ENCODE measurements around the gene RANBP1. TPM values are rescaled to one million over a fixed set of nuclear protein-coding genes. Genes with fewer than 3 reads are reported as not detected.

Gene RANBP1
- total and polyA plus RNA-seq, 9 of the 15 experiments (the other 6 are each of a cell fraction or from before 2014, with no cell fraction given), result 162 to 2,891 (median 1,289) TPM

- TF ChIP-seq CBX5 (IDR thresholded peaks at IDR 0.05; ENCODE audit: borderline replicate concordance, low read depth) (no peak), TRIM24 (IDR thresholded peaks at IDR 0.05) (no peak), BRCA1 (IDR thresholded peaks at IDR 0.05) (no peak), BRCA1 (CRISPR knock-in tag; IDR thresholded peaks at IDR 0.05) (peak; percentile 23; the same call in 1 of the 2 replicates), KLF6 (CRISPR knock-in tag; IDR thresholded peaks at IDR 0.05; ENCODE audit: borderline replicate concordance) (no peak), ELF2 (CRISPR knock-in tag; IDR thresholded peaks at IDR 0.05) (no peak), PML (IDR thresholded peaks at IDR 0.05; ENCODE audit: low read length) (no peak), STAG1 (CRISPR knock-in tag; IDR thresholded peaks at IDR 0.05; ENCODE audit: borderline replicate concordance) (0 out of 2 replicates have a peak, but pooled peaks have one; percentile 15), ZNF644 (tag; IDR thresholded peaks at IDR 0.05; ENCODE audit: low read depth) (no peak), MLLT1 (IDR thresholded peaks at IDR 0.05) (no peak), MCM7 (IDR thresholded peaks at IDR 0.05) (no peak), EP400 (IDR thresholded peaks at IDR 0.05) (no peak), ZKSCAN3 (CRISPR knock-in tag; IDR thresholded peaks at IDR 0.05) (no peak), NCOA1 (IDR thresholded peaks at IDR 0.05; ENCODE audit: low read depth) (no peak), PATZ1 (CRISPR knock-in tag; IDR thresholded peaks at IDR 0.05; ENCODE audit: borderline replicate concordance) (no peak), C11orf30 (IDR thresholded peaks at IDR 0.05; ENCODE audit: low read depth) (no peak), ZNF766 (CRISPR knock-in tag; conservative IDR thresholded peaks at IDR 0.05) (no peak), RBM22 (IDR thresholded peaks at IDR 0.05; ENCODE audit: low read depth, low read length, poor library complexity, severe bottlenecking) (no peak)
- TF ChIP-seq, protein P1, sequence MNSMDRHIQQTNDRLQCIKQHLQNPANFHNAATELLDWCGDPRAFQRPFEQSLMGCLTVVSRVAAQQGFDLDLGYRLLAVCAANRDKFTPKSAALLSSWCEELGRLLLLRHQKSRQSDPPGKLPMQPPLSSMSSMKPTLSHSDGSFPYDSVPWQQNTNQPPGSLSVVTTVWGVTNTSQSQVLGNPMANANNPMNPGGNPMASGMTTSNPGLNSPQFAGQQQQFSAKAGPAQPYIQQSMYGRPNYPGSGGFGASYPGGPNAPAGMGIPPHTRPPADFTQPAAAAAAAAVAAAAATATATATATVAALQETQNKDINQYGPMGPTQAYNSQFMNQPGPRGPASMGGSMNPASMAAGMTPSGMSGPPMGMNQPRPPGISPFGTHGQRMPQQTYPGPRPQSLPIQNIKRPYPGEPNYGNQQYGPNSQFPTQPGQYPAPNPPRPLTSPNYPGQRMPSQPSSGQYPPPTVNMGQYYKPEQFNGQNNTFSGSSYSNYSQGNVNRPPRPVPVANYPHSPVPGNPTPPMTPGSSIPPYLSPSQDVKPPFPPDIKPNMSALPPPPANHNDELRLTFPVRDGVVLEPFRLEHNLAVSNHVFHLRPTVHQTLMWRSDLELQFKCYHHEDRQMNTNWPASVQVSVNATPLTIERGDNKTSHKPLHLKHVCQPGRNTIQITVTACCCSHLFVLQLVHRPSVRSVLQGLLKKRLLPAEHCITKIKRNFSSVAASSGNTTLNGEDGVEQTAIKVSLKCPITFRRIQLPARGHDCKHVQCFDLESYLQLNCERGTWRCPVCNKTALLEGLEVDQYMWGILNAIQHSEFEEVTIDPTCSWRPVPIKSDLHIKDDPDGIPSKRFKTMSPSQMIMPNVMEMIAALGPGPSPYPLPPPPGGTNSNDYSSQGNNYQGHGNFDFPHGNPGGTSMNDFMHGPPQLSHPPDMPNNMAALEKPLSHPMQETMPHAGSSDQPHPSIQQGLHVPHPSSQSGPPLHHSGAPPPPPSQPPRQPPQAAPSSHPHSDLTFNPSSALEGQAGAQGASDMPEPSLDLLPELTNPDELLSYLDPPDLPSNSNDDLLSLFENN (IDR thresholded peaks at IDR 0.05; ENCODE audit: low read depth in 2 of 2, low read length in 2 of 2), result no peak
- TF ChIP-seq, protein P2, sequence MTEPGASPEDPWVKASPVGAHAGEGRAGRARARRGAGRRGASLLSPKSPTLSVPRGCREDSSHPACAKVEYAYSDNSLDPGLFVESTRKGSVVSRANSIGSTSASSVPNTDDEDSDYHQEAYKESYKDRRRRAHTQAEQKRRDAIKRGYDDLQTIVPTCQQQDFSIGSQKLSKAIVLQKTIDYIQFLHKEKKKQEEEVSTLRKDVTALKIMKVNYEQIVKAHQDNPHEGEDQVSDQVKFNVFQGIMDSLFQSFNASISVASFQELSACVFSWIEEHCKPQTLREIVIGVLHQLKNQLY (CRISPR knock-in tag; conservative IDR thresholded peaks at IDR 0.05), result 0 out of 4 replicates have a peak, but pooled peaks of 1 of the 2 experiments have one; percentile 37
Measured at GRCh38 chr22:20143883-20144665, 28.2 kb downstream of the RANBP1 start (continued).

Data from K562 (cell line).